Stimulated activated CD8-positive, alpha-beta memory T cell treated with anti-CD3 and anti-CD28 coated beads, Interleukin-12 subunit alpha, Interleukin-12 subunit beta, amount 100 ng/mL, for 24 hours (primary cell): Measurements from ENCODE around the gene SLC38A8.
A peak's percentile ranks its signal among the peaks of the same experiment; 100 is the strongest.

ENCODE experiments used
- DNase-seq: peaks from one replicate; pipeline ENCODE4 v3.0.0-alpha.2; 2020; ENCODE audit errors: extremely low read depth

SLC38A8 gene

GRCh38 chr16:84068783-84069462, 26.3 kb upstream of the SLC38A8 start:
- DNase-seq, result no peak

GRCh38 chr16:84068041-84068440, 25.4 kb upstream of the SLC38A8 start:
- no peak for DNase-seq

GRCh38 chr16:84067640-84068039, 25.0 kb upstream of the SLC38A8 start:
- DNase-seq, result no peak

GRCh38 chr16:84065536-84066132, 23.0 kb upstream of the SLC38A8 start:
- no peak for DNase-seq

- DNase-seq, result no peak
These were observed 21.4 kb upstream of the SLC38A8 start for GRCh38 chr16:84063980-84064379.

- peak; percentile 27 for DNase-seq
These were observed 20.4 kb upstream of the SLC38A8 start for GRCh38 chr16:84062734-84063640.

GRCh38 chr16:84061236-84061819, 18.7 kb upstream of the SLC38A8 start:
- no peak for DNase-seq

GRCh38 chr16:84059946-84060901, 17.6 kb upstream of the SLC38A8 start:
- DNase-seq, result no peak

- no peak for DNase-seq
These were observed 16.5 kb upstream of the SLC38A8 start for GRCh38 chr16:84059111-84059510.

- no peak for DNase-seq
These were observed 16.1 kb upstream of the SLC38A8 start for GRCh38 chr16:84058664-84059063.

- DNase-seq, result no peak
These were observed 15.6 kb upstream of the SLC38A8 start for GRCh38 chr16:84058211-84058610.

GRCh38 chr16:84056933-84057332, 14.3 kb upstream of the SLC38A8 start:
- DNase-seq, result no peak

GRCh38 chr16:84055801-84056634, 13.4 kb upstream of the SLC38A8 start:
- DNase-seq, result no peak

- no peak for DNase-seq
These were observed 12.8 kb upstream of the SLC38A8 start for GRCh38 chr16:84055366-84055765.

- DNase-seq, result no peak
These were observed 12.3 kb upstream of the SLC38A8 start for GRCh38 chr16:84054916-84055315.

- DNase-seq, result no peak
These were observed 11.7 kb upstream of the SLC38A8 start for GRCh38 chr16:84054271-84054670.

- no peak for DNase-seq
These were observed 10.6 kb upstream of the SLC38A8 start for GRCh38 chr16:84053237-84053636.

- no peak for DNase-seq
These were observed 9.6 kb upstream of the SLC38A8 start for GRCh38 chr16:84052071-84052622.

- no peak for DNase-seq
These were observed 7.7 kb upstream of the SLC38A8 start for GRCh38 chr16:84050316-84050715.
